ENCODE results near the gene COL6A2. TPM values are rescaled to one million over a fixed set of nuclear protein-coding genes. Genes with fewer than 3 reads are reported as not detected.
"Not testable (repeated sequence)": the region's sequence is repeated elsewhere in the genome, so short reads cannot be mapped to it uniquely, and the experiment has no call there.

Gene COL6A2
- polyA plus RNA-seq, 1 of the 3 experiments (the other 2 are of a cell fraction): 108 TPM

DNA sequence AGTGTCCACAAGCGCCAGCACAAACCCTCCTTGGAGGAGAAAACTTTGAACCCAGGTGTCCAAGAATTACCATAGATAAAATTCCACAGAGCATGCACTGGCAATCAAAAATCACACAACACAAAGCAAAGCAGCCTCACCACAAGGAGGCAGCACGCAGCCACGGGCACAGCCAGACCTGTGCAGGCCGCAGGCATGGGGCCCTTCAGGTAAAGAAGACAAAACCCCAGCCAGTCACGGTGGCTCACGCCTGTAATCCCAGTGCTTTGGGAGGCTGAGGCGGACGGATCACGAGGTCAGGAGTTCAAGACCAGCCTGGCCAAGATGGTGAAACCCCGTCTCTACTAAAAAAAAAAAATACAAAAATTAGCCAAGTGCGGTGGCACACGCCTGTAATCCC is 49.5 kb downstream of the COL6A2 start:
- H2AFZ ChIP-seq (ENCODE audit: low read depth); H3K4me3 ChIP-seq (ENCODE audit: low read depth in 2 of 2, low read length in 1 of 2); H3K9me2 ChIP-seq; H3K79me2 ChIP-seq (ENCODE audit: insufficient read depth); H3K4me1 ChIP-seq (ENCODE audit: control insufficient read depth in 1 of 2, insufficient read depth in 2 of 2, low read depth in 1 of 2, low read length in 1 of 2); H3K36me3 ChIP-seq (replicated peaks in 1 of 2; ENCODE audit: control insufficient read depth in 1 of 2, insufficient read depth in 2 of 2, low read length in 1 of 2); H3K9ac ChIP-seq; H3K27me3 ChIP-seq (ENCODE audit: insufficient read depth); H4K20me1 ChIP-seq (ENCODE audit: insufficient read depth); POLR2A ChIA-PET; H3K27ac ChIP-seq (ENCODE audit: low read depth in 2 of 2, low read length in 1 of 2); H3K4me2 ChIP-seq; H3F3A ChIP-seq (replicated peaks; ENCODE audit: insufficient read depth); H3K9me3 ChIP-seq: not testable (repeated sequence)
- TF ChIP-seq, protein P1, sequence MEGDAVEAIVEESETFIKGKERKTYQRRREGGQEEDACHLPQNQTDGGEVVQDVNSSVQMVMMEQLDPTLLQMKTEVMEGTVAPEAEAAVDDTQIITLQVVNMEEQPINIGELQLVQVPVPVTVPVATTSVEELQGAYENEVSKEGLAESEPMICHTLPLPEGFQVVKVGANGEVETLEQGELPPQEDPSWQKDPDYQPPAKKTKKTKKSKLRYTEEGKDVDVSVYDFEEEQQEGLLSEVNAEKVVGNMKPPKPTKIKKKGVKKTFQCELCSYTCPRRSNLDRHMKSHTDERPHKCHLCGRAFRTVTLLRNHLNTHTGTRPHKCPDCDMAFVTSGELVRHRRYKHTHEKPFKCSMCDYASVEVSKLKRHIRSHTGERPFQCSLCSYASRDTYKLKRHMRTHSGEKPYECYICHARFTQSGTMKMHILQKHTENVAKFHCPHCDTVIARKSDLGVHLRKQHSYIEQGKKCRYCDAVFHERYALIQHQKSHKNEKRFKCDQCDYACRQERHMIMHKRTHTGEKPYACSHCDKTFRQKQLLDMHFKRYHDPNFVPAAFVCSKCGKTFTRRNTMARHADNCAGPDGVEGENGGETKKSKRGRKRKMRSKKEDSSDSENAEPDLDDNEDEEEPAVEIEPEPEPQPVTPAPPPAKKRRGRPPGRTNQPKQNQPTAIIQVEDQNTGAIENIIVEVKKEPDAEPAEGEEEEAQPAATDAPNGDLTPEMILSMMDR (IDR thresholded peaks at IDR 0.05): peak; percentile 66
- TF ChIP-seq RAD21 (IDR thresholded peaks at IDR 0.05; ENCODE audit: low read length) (peak; percentile 73), SMC3 (IDR thresholded peaks at IDR 0.05; ENCODE audit: low read depth, low read length) (peak; percentile 62)
- CTCF ChIA-PET: interaction anchor here (0.9 to 1.3 kb wide), 4 partner anchors 14 to 82 kb away, joined by 3 to 4 read pairs (median 3); no protein-coding TSS in a partner anchor
- DNase-seq: peak; percentile 72
- WGBS (ENCODE audit: low lambda C conversion rate): 79% methylated on average over 11 of the region's 12 CpGs

DNA sequence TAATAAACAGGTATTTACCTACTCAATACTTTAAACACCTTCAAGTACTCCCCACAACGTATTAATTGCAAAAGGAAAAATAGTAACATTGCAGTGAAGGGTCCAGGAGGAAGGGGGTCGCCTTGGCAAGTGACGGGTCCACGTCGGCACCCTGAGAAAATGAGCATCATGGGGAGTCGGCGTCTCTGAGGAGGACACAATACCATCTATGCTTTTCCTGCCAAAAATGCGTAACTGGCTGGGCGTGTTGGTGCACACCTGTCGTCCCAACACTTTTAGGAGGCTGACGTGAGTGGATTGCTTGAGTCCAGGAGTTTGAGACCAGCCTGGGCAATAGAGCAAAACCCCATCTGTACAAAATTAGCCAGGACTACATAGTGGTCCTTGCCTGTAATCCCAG is 50.2 kb downstream of the COL6A2 start:
- H3K4me3 ChIP-seq (ENCODE audit: low read depth in 2 of 2, low read length in 1 of 2): no peak overlapping the region
- no peaks in the 10 kb centered on the region for H3K79me2 ChIP-seq (ENCODE audit: insufficient read depth)
- TF ChIP-seq, protein P2, sequence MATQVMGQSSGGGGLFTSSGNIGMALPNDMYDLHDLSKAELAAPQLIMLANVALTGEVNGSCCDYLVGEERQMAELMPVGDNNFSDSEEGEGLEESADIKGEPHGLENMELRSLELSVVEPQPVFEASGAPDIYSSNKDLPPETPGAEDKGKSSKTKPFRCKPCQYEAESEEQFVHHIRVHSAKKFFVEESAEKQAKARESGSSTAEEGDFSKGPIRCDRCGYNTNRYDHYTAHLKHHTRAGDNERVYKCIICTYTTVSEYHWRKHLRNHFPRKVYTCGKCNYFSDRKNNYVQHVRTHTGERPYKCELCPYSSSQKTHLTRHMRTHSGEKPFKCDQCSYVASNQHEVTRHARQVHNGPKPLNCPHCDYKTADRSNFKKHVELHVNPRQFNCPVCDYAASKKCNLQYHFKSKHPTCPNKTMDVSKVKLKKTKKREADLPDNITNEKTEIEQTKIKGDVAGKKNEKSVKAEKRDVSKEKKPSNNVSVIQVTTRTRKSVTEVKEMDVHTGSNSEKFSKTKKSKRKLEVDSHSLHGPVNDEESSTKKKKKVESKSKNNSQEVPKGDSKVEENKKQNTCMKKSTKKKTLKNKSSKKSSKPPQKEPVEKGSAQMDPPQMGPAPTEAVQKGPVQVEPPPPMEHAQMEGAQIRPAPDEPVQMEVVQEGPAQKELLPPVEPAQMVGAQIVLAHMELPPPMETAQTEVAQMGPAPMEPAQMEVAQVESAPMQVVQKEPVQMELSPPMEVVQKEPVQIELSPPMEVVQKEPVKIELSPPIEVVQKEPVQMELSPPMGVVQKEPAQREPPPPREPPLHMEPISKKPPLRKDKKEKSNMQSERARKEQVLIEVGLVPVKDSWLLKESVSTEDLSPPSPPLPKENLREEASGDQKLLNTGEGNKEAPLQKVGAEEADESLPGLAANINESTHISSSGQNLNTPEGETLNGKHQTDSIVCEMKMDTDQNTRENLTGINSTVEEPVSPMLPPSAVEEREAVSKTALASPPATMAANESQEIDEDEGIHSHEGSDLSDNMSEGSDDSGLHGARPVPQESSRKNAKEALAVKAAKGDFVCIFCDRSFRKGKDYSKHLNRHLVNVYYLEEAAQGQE (IDR thresholded peaks at IDR 0.05; ENCODE audit: low read depth, low read length): no peak
- no peak overlapping the region for H3K9ac ChIP-seq
- no peaks in the 10 kb centered on the region for H3K9me3 ChIP-seq
- no peak overlapping the region for H3K27ac ChIP-seq (ENCODE audit: low read depth in 2 of 2, low read length in 1 of 2)
- no peaks in the 10 kb centered on the region for H3F3A ChIP-seq (replicated peaks; ENCODE audit: insufficient read depth)
- 84% methylated on average over 10 of the region's 11 CpGs for WGBS (ENCODE audit: low lambda C conversion rate)
- ChIA-PET CTCF (interaction anchor here (1.4 kb wide), 1 partner anchor 12 kb away, joined by 5 read pairs; no protein-coding TSS in a partner anchor), POLR2A (no interaction called here)
- no peak for DNase-seq
- peaks cover 0 to 10% of the 10 kb centered on the region in 2 experiments; a peak in 1 of 4 replicates for H3K4me1 ChIP-seq (ENCODE audit: control insufficient read depth in 1 of 2, insufficient read depth in 2 of 2, low read depth in 1 of 2, low read length in 1 of 2)
- H3K9me2 ChIP-seq: no peaks in the 10 kb centered on the region
- no peak overlapping the region for H3K4me2 ChIP-seq
- no peak overlapping the region for H2AFZ ChIP-seq (ENCODE audit: low read depth)
- no peaks in the 10 kb centered on the region for H3K27me3 ChIP-seq (ENCODE audit: insufficient read depth)
- no peaks in the 10 kb centered on the region for H3K36me3 ChIP-seq (replicated peaks in 1 of 2; ENCODE audit: control insufficient read depth in 1 of 2, insufficient read depth in 2 of 2, low read length in 1 of 2)
- H4K20me1 ChIP-seq (ENCODE audit: insufficient read depth): no peaks in the 10 kb centered on the region

Data from SK-N-SH (cell line).